Measurements from ENCODE around the gene KIAA0753.

Gene KIAA0753

GRCh38 chr17:6569370-6570285 lies 70.9 kb downstream of the KIAA0753 start:
- DNase-seq (ENCODE audit: low read depth), result no peak

GRCh38 chr17:6568184-6568758 lies 72.2 kb downstream of the KIAA0753 start:
- no peak for DNase-seq (ENCODE audit: low read depth)

- DNase-seq (ENCODE audit: low read depth), result no peak
These were observed 72.9 kb downstream of the KIAA0753 start for GRCh38 chr17:6567528-6568183.

- DNase-seq (ENCODE audit: low read depth), result no peak
These were observed 79.1 kb downstream of the KIAA0753 start for GRCh38 chr17:6561446-6561845.

- no peak for DNase-seq (ENCODE audit: low read depth)
These were observed 80.0 kb downstream of the KIAA0753 start for GRCh38 chr17:6560496-6560895.

GRCh38 chr17:6559753-6560215 lies 80.7 kb downstream of the KIAA0753 start:
- no peak for DNase-seq (ENCODE audit: low read depth)

GRCh38 chr17:6558932-6559752 lies 81.4 kb downstream of the KIAA0753 start:
- DNase-seq (ENCODE audit: low read depth), result no peak

- DNase-seq (ENCODE audit: low read depth), result no peak
These were observed 82.2 kb downstream of the KIAA0753 start for GRCh38 chr17:6558276-6558675.

GRCh38 chr17:6557040-6557438 lies 83.5 kb downstream of the KIAA0753 start:
- no peak for DNase-seq (ENCODE audit: low read depth)

GRCh38 chr17:6556121-6557039 lies 84.1 kb downstream of the KIAA0753 start, which contains the start of gene PITPNM3:
PITPNM3 (minus strand) TSS chr17:6556555; CDS start chr17:6556406, 149 bp downstream.
- DNase-seq (ENCODE audit: low read depth), result no peak

- no peak for DNase-seq (ENCODE audit: low read depth)
These were observed 85.0 kb downstream of the KIAA0753 start for GRCh38 chr17:6555331-6556120.

GRCh38 chr17:6554871-6555330 lies 85.6 kb downstream of the KIAA0753 start:
- no peak for DNase-seq (ENCODE audit: low read depth)

GRCh38 chr17:6554342-6554741 lies 86.2 kb downstream of the KIAA0753 start:
- DNase-seq (ENCODE audit: low read depth), result no peak

GRCh38 chr17:6551869-6552531 lies 88.5 kb downstream of the KIAA0753 start:
- DNase-seq (ENCODE audit: low read depth), result no peak

- no peak for DNase-seq (ENCODE audit: low read depth)
These were observed 89.2 kb downstream of the KIAA0753 start for GRCh38 chr17:6551356-6551755.

- no peak for DNase-seq (ENCODE audit: low read depth)
These were observed 91.0 kb downstream of the KIAA0753 start for GRCh38 chr17:6549384-6550036.

GRCh38 chr17:6548578-6549330 lies 91.8 kb downstream of the KIAA0753 start:
- DNase-seq (ENCODE audit: low read depth), result no peak

- DNase-seq (ENCODE audit: low read depth), result no peak
These were observed 92.5 kb downstream of the KIAA0753 start for GRCh38 chr17:6548034-6548433.
